GM21717 (cell line): ENCODE measurements around the gene NPBWR2.
"Not testable (repeated sequence)": the region's sequence is repeated elsewhere in the genome, so short reads cannot be mapped to it uniquely, and the experiment has no call there.

Experiments
- ATAC-seq: cut with Tn5 transposase; IDR thresholded peaks from one replicate; pipeline ENCODE4 v1.9.1; 2021; ENCODE audit warnings: mild to moderate bottlenecking, moderate library complexity; ENCODE audit not compliant: unreplicated experiment

Gene NPBWR2

GRCh38 chr20:64087226-64087825 lies 20.0 kb downstream of the NPBWR2 start:
- ATAC-seq, result not testable (repeated sequence)

GRCh38 chr20:64086801-64087200 lies 20.6 kb downstream of the NPBWR2 start:
- no peak for ATAC-seq

GRCh38 chr20:64084685-64085152 lies 22.6 kb downstream of the NPBWR2 start:
- ATAC-seq, result no peak

GRCh38 chr20:64083804-64084684 lies 23.3 kb downstream of the NPBWR2 start, which contains the start of gene LKAAEAR1:
Gene LKAAEAR1, minus strand, starts transcription at chr20:64084398. Its CDS starts 179 bp downstream, at chr20:64084219.
- no peak for ATAC-seq

- ATAC-seq, result no peak
These were observed 24.0 kb downstream of the NPBWR2 start for GRCh38 chr20:64083378-64083803.

- ATAC-seq, result no peak
These were observed 24.5 kb downstream of the NPBWR2 start for GRCh38 chr20:64082820-64083377.

GRCh38 chr20:64082126-64082731 lies 25.1 kb downstream of the NPBWR2 start:
- ATAC-seq, result no peak

- no peak for ATAC-seq
These were observed 25.8 kb downstream of the NPBWR2 start for GRCh38 chr20:64081624-64081964.

- ATAC-seq, result no peak
These were observed 26.3 kb downstream of the NPBWR2 start for GRCh38 chr20:64080813-64081623.

GRCh38 chr20:64080013-64080812 lies 27.2 kb downstream of the NPBWR2 start, which contains the start of gene OPRL1:
Gene OPRL1, plus strand, starts transcription at chr20:64080082. Its CDS starts 12,639 bp downstream, at chr20:64092721.
- ATAC-seq, result peak; percentile 4

GRCh38 chr20:64079273-64080012 lies 27.9 kb downstream of the NPBWR2 start, which contains the start of gene RGS19:
Gene RGS19, minus strand, starts transcription at chr20:64079518. Its CDS starts 2,632 bp downstream, at chr20:64076886.
- peak; percentile 26 for ATAC-seq

- ATAC-seq, result no peak
These were observed 28.5 kb downstream of the NPBWR2 start for GRCh38 chr20:64078934-64079272.

- no peak for ATAC-seq
These were observed 29.4 kb downstream of the NPBWR2 start for GRCh38 chr20:64077876-64078551.

GRCh38 chr20:64077541-64077875 lies 29.9 kb downstream of the NPBWR2 start:
- no peak for ATAC-seq

GRCh38 chr20:64077094-64077493 lies 30.3 kb downstream of the NPBWR2 start:
- ATAC-seq, result no peak

- no peak for ATAC-seq
These were observed 31.0 kb downstream of the NPBWR2 start for GRCh38 chr20:64076061-64076997.

GRCh38 chr20:64075556-64075955 lies 31.8 kb downstream of the NPBWR2 start:
- ATAC-seq, result no peak
